OCI-LY3 (cell line): ENCODE data around the gene MMP8.

Experiments used
- H2AFZ ChIP-seq: fragments of 200-600, 300-600 bp; shearing (Covaris generic); 2 replicates; pipeline ENCODE4 v1.6.0; 2014; ENCODE audit warnings: antibody characterized with exemption, low read depth, low read length
- H3K27ac ChIP-seq: fragments of 200-600, 300-600 bp; sonication (generic); 2 replicates; pipeline ENCODE4 v1.5.1; 2014; ENCODE audit warnings: mild to moderate bottlenecking, low read length, moderate library complexity, mixed read lengths
- H3K27me3 ChIP-seq: fragments of 200-600, 300-600 bp; sonication (generic); 2 replicates; pipeline ENCODE4 v1.6.1; 2014; ENCODE audit warnings: low read depth, low read length, mixed read lengths
- H3K36me3 ChIP-seq: fragments of 200-600, 300-600 bp; sonication (generic); replicated peaks from 2 replicates; pipeline ENCODE3; 2014; ENCODE audit warnings: low read depth, low read length, mixed read lengths
- H3K4me1 ChIP-seq: fragments of 300-600, 200-600 bp; sonication (generic); 2 replicates; pipeline ENCODE4 v1.6.1; 2014; ENCODE audit warnings: low read length, mixed read lengths
- H3K4me2 ChIP-seq: fragments of 200-600, 300-600 bp; sonication (generic); 2 replicates; pipeline ENCODE4 v1.6.1; 2014; ENCODE audit warnings: low read length, mixed read lengths
- H3K4me3 ChIP-seq: fragments of 300-600, 200-600 bp; sonication (generic); 2 replicates; pipeline ENCODE4 v1.5.1; 2014; ENCODE audit warnings: antibody characterized with exemption, mild to moderate bottlenecking, low read length, moderate library complexity
- H3K79me2 ChIP-seq: fragments of 300-600, 200-600 bp; shearing (Covaris generic); 2 replicates; pipeline ENCODE4 v1.6.1; 2014; ENCODE audit warnings: mild to moderate bottlenecking, low read length, mixed read lengths
- H3K9ac ChIP-seq: fragments of 300-600, 200-600 bp; shearing (Covaris generic); 2 replicates; pipeline ENCODE4 v1.6.0; 2014; ENCODE audit warnings: mild to moderate bottlenecking, low read length, moderate library complexity
- H3K9me3 ChIP-seq: fragments of 200-600, 300-600 bp; shearing (Covaris generic); 2 replicates; pipeline ENCODE4 v1.6.1; 2014; ENCODE audit warnings: low read length, mixed read lengths; ENCODE audit not compliant: insufficient read depth
- H4K20me1 ChIP-seq: fragments of 200-600, 300-600 bp; sonication (generic); 2 replicates; pipeline ENCODE4 v1.6.1; 2016; ENCODE audit warnings: low read length, mixed read lengths; ENCODE audit not compliant: insufficient read depth
- EZH2phosphoT487 ChIP-seq: fragments of 200-600 bp; shearing (Covaris generic); IDR thresholded peaks from 2 replicates; pipeline ENCODE4 v1.6.1; 2018; ENCODE audit warnings: antibody characterized with exemption, mixed run types, low read depth
- TF ChIP-seq, protein P1 (sequence below): fragments of 200-600, 300-600 bp; sonication (generic); IDR thresholded peaks from 2 replicates; pipeline ENCODE4 v1.5.1; 2014; ENCODE audit warnings: antibody characterized with exemption, low read length, low read depth

The MMP8 gene

DNA sequence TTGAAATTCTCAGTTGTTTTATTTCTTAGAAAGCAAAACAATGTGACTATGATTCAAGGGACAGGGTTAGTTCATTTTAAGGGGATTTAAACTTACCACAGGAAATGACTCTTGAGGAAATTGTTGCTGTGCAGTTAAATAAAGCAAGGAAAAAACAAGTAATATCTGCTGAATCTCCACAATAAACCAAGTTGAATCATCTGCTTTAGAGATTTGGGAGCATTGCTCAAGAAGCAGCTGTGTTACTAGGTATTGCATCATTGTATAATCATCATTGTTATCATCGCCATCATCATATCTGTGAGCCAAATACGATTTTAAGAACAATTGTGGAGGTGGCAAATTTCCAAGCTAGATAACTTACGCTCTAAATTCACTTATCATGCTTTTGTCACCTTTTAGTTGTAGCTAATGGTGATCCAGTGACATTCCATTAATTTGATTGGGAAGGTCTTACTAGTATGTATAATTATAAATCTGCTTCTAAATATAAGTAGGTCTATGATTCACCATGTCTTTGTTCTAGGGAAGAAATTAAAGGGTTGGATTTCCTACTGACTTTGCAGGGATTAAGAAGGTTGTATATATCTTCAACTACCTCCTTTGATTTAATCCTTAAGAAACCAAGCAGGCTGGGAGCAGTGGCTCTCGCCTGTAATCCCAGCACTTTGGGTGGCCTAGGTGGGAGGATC, 35.7 kb upstream of the MMP8 start:
- peaks cover 6% of the 10 kb centered on the region; the same call in 1 of the 2 replicates for H3K4me1 ChIP-seq
- H4K20me1 ChIP-seq = no peaks in the 10 kb centered on the region
- H3K27me3 ChIP-seq = no peaks in the 10 kb centered on the region
- H3K4me3 ChIP-seq = no peak overlapping the region
- no peak overlapping the region for H3K27ac ChIP-seq
- no peak overlapping the region for H2AFZ ChIP-seq
- no peak overlapping the region for H3K4me2 ChIP-seq
- H3K9ac ChIP-seq = no peak overlapping the region
- no peaks in the 10 kb centered on the region for H3K79me2 ChIP-seq
- no peaks in the 10 kb centered on the region for H3K36me3 ChIP-seq
- H3K9me3 ChIP-seq = no peaks in the 10 kb centered on the region
- TF ChIP-seq, protein P1, sequence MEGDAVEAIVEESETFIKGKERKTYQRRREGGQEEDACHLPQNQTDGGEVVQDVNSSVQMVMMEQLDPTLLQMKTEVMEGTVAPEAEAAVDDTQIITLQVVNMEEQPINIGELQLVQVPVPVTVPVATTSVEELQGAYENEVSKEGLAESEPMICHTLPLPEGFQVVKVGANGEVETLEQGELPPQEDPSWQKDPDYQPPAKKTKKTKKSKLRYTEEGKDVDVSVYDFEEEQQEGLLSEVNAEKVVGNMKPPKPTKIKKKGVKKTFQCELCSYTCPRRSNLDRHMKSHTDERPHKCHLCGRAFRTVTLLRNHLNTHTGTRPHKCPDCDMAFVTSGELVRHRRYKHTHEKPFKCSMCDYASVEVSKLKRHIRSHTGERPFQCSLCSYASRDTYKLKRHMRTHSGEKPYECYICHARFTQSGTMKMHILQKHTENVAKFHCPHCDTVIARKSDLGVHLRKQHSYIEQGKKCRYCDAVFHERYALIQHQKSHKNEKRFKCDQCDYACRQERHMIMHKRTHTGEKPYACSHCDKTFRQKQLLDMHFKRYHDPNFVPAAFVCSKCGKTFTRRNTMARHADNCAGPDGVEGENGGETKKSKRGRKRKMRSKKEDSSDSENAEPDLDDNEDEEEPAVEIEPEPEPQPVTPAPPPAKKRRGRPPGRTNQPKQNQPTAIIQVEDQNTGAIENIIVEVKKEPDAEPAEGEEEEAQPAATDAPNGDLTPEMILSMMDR = no peak
- TF ChIP-seq EZH2phosphoT487 = no peak

DNA sequence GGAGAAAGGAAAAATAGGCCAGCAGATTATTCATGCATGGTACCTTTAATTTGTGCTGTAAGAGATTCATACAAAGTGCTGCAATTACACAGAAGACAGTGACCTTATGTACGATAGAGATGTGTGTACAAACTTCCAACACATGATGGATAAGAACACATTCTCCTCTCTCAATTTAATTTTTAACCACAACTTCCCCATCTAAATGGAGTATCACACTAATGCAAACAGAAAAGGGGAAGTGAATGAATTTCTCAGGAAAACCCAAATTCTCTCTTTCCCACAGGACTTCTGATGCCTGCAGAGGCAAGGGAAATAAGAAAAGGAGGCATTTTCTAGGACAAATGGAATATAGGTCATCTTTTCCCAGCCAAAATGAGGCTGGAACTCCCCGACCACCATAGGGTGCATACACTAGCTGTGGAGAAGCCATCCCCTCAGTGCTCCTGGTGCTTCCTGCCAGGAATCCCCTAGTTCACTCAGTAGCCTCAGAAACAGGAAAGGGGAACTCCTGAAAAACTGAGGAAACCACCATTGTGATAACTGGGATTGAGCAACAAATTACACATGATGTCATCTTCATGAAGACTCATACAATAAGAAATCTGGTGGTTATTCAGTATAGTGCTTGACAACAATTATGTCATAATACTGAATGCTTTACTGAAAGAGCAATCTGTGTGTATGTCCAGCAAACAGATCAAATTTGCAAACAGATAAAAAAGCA, 33.2 kb upstream of the MMP8 start:
- Histone ChIP-seq H3K36me3 (no peaks in the 10 kb centered on the region), H3K79me2 (no peaks in the 10 kb centered on the region), H3K4me3 (no peak overlapping the region), H3K27ac (no peak overlapping the region), H3K9me3 (no peaks in the 10 kb centered on the region), H3K4me1 (peaks cover 6% of the 10 kb centered on the region; the same call in 1 of the 2 replicates), H3K9ac (no peak overlapping the region), H2AFZ (no peak overlapping the region), H3K27me3 (no peaks in the 10 kb centered on the region), H4K20me1 (no peaks in the 10 kb centered on the region), H3K4me2 (no peak overlapping the region)
- TF ChIP-seq, protein P1 = no peak
- no peak for TF ChIP-seq EZH2phosphoT487

DNA sequence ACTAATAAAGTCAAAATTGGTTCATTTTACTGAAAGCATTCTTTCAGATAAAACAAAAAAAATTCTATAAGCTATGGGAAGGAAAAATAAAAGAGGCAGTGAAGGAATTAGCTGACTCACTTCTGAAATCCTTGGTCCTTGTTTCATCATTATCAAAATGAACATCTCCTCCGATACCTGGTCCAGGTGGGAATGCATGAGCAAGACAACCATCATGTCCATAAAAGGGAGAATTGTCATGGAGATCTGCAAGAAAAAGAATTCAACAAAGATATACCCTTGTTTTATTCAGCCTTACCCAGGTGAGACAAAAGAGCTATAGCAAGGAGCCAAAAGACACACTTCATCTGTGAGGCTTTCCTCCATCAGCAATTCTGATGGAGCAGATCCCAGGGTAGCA, 28.5 kb upstream of the MMP8 start:
- Histone ChIP-seq H3K27me3 (no peaks in the 10 kb centered on the region), H3K27ac (no peak overlapping the region), H3K36me3 (no peaks in the 10 kb centered on the region), H3K4me2 (no peak overlapping the region), H3K4me3 (no peak overlapping the region), H3K9me3 (no peaks in the 10 kb centered on the region), H4K20me1 (no peaks in the 10 kb centered on the region), H3K79me2 (no peaks in the 10 kb centered on the region), H3K9ac (no peak overlapping the region), H2AFZ (no peak overlapping the region), H3K4me1 (peaks cover 6% of the 10 kb centered on the region; the same call in 1 of the 2 replicates)
- TF ChIP-seq, protein P1 = no peak
- TF ChIP-seq EZH2phosphoT487 = no peak

DNA sequence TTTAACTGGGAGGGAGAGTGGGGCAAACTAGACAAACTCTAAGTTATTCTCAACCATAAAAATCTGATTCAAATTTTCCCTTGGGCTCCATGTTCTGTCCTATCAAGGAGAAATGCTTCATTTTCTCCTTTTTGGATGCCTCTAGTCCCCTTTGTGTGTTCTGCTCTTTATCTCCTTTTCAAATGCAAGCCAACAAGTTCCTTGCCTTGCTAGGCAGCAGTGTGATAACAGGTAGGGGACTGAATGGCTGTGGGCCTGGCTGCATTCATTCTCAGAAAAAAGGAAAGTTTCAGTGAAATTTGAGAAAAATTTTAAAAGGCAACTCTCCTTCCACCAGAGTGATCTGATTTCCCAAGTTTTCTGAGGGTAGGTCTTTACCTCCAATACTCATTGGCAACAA, 26.9 kb upstream of the MMP8 start:
- Histone ChIP-seq H2AFZ (no peak overlapping the region), H3K27ac (no peak overlapping the region), H3K36me3 (no peaks in the 10 kb centered on the region), H3K9me3 (no peaks in the 10 kb centered on the region), H3K27me3 (no peaks in the 10 kb centered on the region), H4K20me1 (no peaks in the 10 kb centered on the region), H3K4me3 (no peak overlapping the region), H3K79me2 (no peaks in the 10 kb centered on the region), H3K4me1 (no peaks in the 10 kb centered on the region), H3K9ac (no peak overlapping the region), H3K4me2 (no peak overlapping the region)
- TF ChIP-seq, protein P1 = no peak
- TF ChIP-seq EZH2phosphoT487 = no peak
